HepG2 (cell line): Measurements from ENCODE around the gene CTDSP1. TPM values are rescaled to one million over a fixed set of nuclear protein-coding genes. Genes with fewer than 3 reads are reported as not detected.
A peak's percentile ranks its signal among the peaks of the same experiment; 100 is the strongest.

Experiments used
- ATM ChIP-seq: fragments of 450-650 bp; IDR thresholded peaks from 2 replicates; pipeline ENCODE4 v1.7.1; 2017; ENCODE audit warnings: mild to moderate bottlenecking, borderline replicate concordance
- BCLAF1 ChIP-seq: fragments of 450-650 bp; IDR thresholded peaks from 2 replicates; pipeline ENCODE4 v1.6.1; 2017; ENCODE audit warnings: mild to moderate bottlenecking
- ELF3 ChIP-seq: IDR thresholded peaks from 2 replicates; pipeline ENCODE4 v1.6.1; 2016; ENCODE audit warnings: missing genetic modification reagents, missing compliant biosample characterization
- HNF4A ChIP-seq: sonication (generic); formaldehyde crosslinking; IDR thresholded peaks from 2 replicates; pipeline ENCODE4 v1.4.0; 2020; ENCODE audit warnings: missing genetic modification reagents
- IKZF4 ChIP-seq: sonication (generic); formaldehyde crosslinking; IDR thresholded peaks from 2 replicates; pipeline ENCODE4 v1.5.1; 2020; ENCODE audit warnings: borderline replicate concordance, mild to moderate bottlenecking, low read depth, missing genetic modification reagents; ENCODE audit errors: not compliant biosample characterization
- POGZ ChIP-seq: sonication (generic); formaldehyde crosslinking; IDR thresholded peaks from 2 replicates; pipeline ENCODE4 v1.4.0; 2020; ENCODE audit warnings: mild to moderate bottlenecking, missing genetic modification reagents
- RARA ChIP-seq: IDR thresholded peaks from 2 replicates; pipeline ENCODE4 v1.6.1; 2016; ENCODE audit warnings: missing genetic modification reagents, missing compliant biosample characterization
- REL ChIP-seq: sonication (generic); formaldehyde crosslinking; conservative IDR thresholded peaks from 2 replicates; pipeline ENCODE4 v1.8.0; 2022; ENCODE audit warnings: mild to moderate bottlenecking, missing genetic modification reagents, moderate library complexity
- SAP130 ChIP-seq: IDR thresholded peaks from 2 replicates; pipeline ENCODE4 v1.6.1; 2016; ENCODE audit warnings: low read depth
- SYNCRIP ChIP-seq: fragments of 200-400 bp; formaldehyde crosslinking; IDR thresholded peaks from 2 replicates; pipeline ENCODE4 v1.6.1; 2018; ENCODE audit warnings: mild to moderate bottlenecking, low read depth, low read length; ENCODE audit not compliant: insufficient read depth
- TSC22D2 ChIP-seq: sonication (generic); formaldehyde crosslinking; IDR thresholded peaks from 2 replicates; pipeline ENCODE4 v1.5.1; 2020; ENCODE audit warnings: missing genetic modification reagents, mild to moderate bottlenecking, borderline replicate concordance
- ZBTB1 ChIP-seq: sonication (generic); formaldehyde crosslinking; IDR thresholded peaks from 2 replicates; pipeline ENCODE4 v1.4.0; 2020; ENCODE audit warnings: missing genetic modification reagents, borderline replicate concordance
- ZIK1 ChIP-seq: sonication (generic); formaldehyde crosslinking; IDR thresholded peaks from 2 replicates; pipeline ENCODE4 v1.5.0; 2020; ENCODE audit warnings: mild to moderate bottlenecking, low read depth, missing genetic modification reagents, borderline replicate concordance
- ZKSCAN5 ChIP-seq: sonication (generic); formaldehyde crosslinking; IDR thresholded peaks from 2 replicates; pipeline ENCODE4 v1.5.1; 2020; ENCODE audit warnings: mild to moderate bottlenecking, missing genetic modification reagents
- ZNF546 ChIP-seq: sonication (generic); formaldehyde crosslinking; conservative IDR thresholded peaks from 2 replicates; pipeline ENCODE4 v1.8.1; 2023; ENCODE audit warnings: mild to moderate bottlenecking, missing genetic modification reagents
- ZNF558 ChIP-seq: sonication (generic); formaldehyde crosslinking; IDR thresholded peaks from 2 replicates; pipeline ENCODE4 v1.9.0; 2022; ENCODE audit warnings: mild to moderate bottlenecking, missing genetic modification reagents, borderline replicate concordance
- polyA plus RNA-seq, 8 experiments: library from polyadenylated mRNA; depleted of rRNA in 3 of 8; stranded (reverse) in 7 of 8; unstranded in 1 of 8; fragments of >200 nt; fragmentation: Illumina TruSeq in 4 of 8; extraction: Trizol in 4 of 8; gene quantifications; 2 replicates each; pipeline versions ENCODE4 v1.2.1 to v1.2.3, GENCODE V29; 2011 to 2016; ENCODE audit warnings: low read depth in 4 of 8, missing spikeins in 1 of 8, mixed read lengths in 1 of 8; ENCODE audit not compliant: insufficient read depth in 1 of 8
- total RNA-seq, 5 experiments: library from RNA; depleted of rRNA; stranded (reverse); fragments of >200 nt; fragmentation: Illumina TruSeq; extraction: Trizol; gene quantifications; 2 replicates each; pipeline ENCODE4 v1.2.3, GENCODE V29; 2016; ENCODE audit warnings: low read depth in 1 of 5
- TF ChIP-seq, protein P1 (sequence below): sonication (generic); formaldehyde crosslinking; conservative IDR thresholded peaks from 2 replicates; pipeline ENCODE4 v1.8.0; 2022; ENCODE audit warnings: mild to moderate bottlenecking, moderate library complexity, missing genetic modification reagents
- TF ChIP-seq, protein P2 (sequence below): sonication (generic); formaldehyde crosslinking; IDR thresholded peaks from 2 replicates; pipeline ENCODE4 v1.4.0; 2020; ENCODE audit warnings: mild to moderate bottlenecking, low read depth, missing genetic modification reagents
- TF ChIP-seq, protein P3 (sequence below): IDR thresholded peaks from 2 replicates; pipeline ENCODE4 v1.6.1; 2018; ENCODE audit warnings: missing genetic modification reagents, mild to moderate bottlenecking, missing compliant biosample characterization

The CTDSP1 gene
- total and polyA plus RNA-seq, 2 of the 13 experiments (the other 11 are each of a cell fraction or from before 2014, with no cell fraction given) = 91.0 to 268 TPM

- TF ChIP-seq, protein P1, sequence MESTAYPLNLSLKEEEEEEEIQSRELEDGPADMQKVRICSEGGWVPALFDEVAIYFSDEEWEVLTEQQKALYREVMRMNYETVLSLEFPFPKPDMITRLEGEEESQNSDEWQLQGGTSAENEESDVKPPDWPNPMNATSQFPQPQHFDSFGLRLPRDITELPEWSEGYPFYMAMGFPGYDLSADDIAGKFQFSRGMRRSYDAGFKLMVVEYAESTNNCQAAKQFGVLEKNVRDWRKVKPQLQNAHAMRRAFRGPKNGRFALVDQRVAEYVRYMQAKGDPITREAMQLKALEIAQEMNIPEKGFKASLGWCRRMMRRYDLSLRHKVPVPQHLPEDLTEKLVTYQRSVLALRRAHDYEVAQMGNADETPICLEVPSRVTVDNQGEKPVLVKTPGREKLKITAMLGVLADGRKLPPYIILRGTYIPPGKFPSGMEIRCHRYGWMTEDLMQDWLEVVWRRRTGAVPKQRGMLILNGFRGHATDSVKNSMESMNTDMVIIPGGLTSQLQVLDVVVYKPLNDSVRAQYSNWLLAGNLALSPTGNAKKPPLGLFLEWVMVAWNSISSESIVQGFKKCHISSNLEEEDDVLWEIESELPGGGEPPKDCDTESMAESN = peak; percentile 73
- TF ChIP-seq ZNF546 (peak; percentile 22; the same call in 1 of the 2 replicates), SAP130 (CRISPR knock-in tag) (peak; percentile 85), ZNF558 (CRISPR knock-in tag) (peak; percentile 54; the same call in 1 of the 2 replicates), POGZ (CRISPR knock-in tag) (peak; percentile 55), SYNCRIP (no peak), TSC22D2 (CRISPR knock-in tag) (no peak; the same call in 1 of the 2 replicates), ELF3 (CRISPR knock-in tag) (peak; percentile 71), ZBTB1 (CRISPR knock-in tag) (no peak), IKZF4 (CRISPR knock-in tag) (peak; percentile 40), ATM (no peak), RARA (peak; percentile 62; the same call in 1 of the 2 replicates), HNF4A (peak; percentile 42; the same call in 1 of the 2 replicates), ZIK1 (CRISPR knock-in tag) (0 out of 2 replicates have a peak, but pooled peaks have one; percentile 29), REL (CRISPR knock-in tag) (no peak; the same call in 1 of the 2 replicates), ZKSCAN5 (CRISPR knock-in tag) (no peak), BCLAF1 (no peak)
- TF ChIP-seq, protein P2, sequence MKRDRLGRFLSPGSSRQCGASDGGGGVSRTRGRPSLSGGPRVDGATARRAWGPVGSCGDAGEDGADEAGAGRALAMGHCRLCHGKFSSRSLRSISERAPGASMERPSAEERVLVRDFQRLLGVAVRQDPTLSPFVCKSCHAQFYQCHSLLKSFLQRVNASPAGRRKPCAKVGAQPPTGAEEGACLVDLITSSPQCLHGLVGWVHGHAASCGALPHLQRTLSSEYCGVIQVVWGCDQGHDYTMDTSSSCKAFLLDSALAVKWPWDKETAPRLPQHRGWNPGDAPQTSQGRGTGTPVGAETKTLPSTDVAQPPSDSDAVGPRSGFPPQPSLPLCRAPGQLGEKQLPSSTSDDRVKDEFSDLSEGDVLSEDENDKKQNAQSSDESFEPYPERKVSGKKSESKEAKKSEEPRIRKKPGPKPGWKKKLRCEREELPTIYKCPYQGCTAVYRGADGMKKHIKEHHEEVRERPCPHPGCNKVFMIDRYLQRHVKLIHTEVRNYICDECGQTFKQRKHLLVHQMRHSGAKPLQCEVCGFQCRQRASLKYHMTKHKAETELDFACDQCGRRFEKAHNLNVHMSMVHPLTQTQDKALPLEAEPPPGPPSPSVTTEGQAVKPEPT = 0 out of 2 replicates have a peak, but pooled peaks have one; percentile 46
- TF ChIP-seq, protein P3, sequence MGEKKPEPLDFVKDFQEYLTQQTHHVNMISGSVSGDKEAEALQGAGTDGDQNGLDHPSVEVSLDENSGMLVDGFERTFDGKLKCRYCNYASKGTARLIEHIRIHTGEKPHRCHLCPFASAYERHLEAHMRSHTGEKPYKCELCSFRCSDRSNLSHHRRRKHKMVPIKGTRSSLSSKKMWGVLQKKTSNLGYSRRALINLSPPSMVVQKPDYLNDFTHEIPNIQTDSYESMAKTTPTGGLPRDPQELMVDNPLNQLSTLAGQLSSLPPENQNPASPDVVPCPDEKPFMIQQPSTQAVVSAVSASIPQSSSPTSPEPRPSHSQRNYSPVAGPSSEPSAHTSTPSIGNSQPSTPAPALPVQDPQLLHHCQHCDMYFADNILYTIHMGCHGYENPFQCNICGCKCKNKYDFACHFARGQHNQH (CRISPR knock-in tag) = peak; percentile 36; the same call in 1 of the 2 replicates
Measured at GRCh38 chr2:218399391-218400166, at the start of gene CTDSP1 (continued).
